GM12878 (cell line): ENCODE results near the gene NUP205. TPM values are rescaled to one million over a fixed set of nuclear protein-coding genes. Genes with fewer than 3 reads are reported as not detected.

ENCODE experiments used
- ATAC-seq: fragments of 200-7000 bp; cut with Tn5 transposase; 3 replicates; pipeline ENCODE4 v1.9.1; 2020; ENCODE audit warnings: mild to moderate bottlenecking, moderate library complexity
- BruUV-seq: library from RNA; stranded (reverse); fragments of 400-500 nt; replicated peaks from 2 replicates; lab custom pipeline; 2021; lab: Mats Ljungman, UMichigan
- CTCF ChIA-PET: fragments of 300-600 bp; sonication (Branson Sonifier 250); formaldehyde crosslinking; extraction: SDS; loops from one replicate; lab custom pipeline; 2021; ENCODE audit warnings: inconsistent platforms; lab: Yijun Ruan, JAX
- POLR2A ChIA-PET: fragments of 350-600 bp; formaldehyde crosslinking; extraction: SDS; loops from one replicate; lab custom pipeline; 2021; ENCODE audit warnings: inconsistent platforms; lab: Charles Lee
- RAD21 ChIA-PET: fragments of 300-600 bp; sonication (Branson Sonifier 250); formaldehyde crosslinking; loops from one replicate; lab custom pipeline; 2023; ENCODE audit warnings: antibody characterized with exemption; ENCODE audit not compliant: unreplicated experiment; lab: Charles Lee
- SMC1A ChIA-PET: fragments of 300-600 bp; sonication (Branson Sonifier 250); formaldehyde crosslinking; loops from one replicate; lab custom pipeline; 2023; ENCODE audit not compliant: unreplicated experiment, uncharacterized antibody; lab: Charles Lee
- DNase-seq: peaks from one replicate; pipeline ENCODE4 v3.0.0-alpha.2; 2011; ENCODE audit warnings: low read depth, low spot score
- FAIRE-seq: peaks from 3 replicates; lab custom pipeline; 2011; peaks lifted over from hg19 to GRCh38; lab: Jason Lieb, UNC
- H2AFZ ChIP-seq: 2 replicates; pipeline ENCODE4 v1.6.0; 2011; ENCODE audit warnings: low read depth, low read length, control low read depth; ENCODE audit not compliant: control insufficient read depth
- H3K27ac ChIP-seq: 2 replicates; pipeline ENCODE4 v1.5.1; 2011; ENCODE audit warnings: control low read depth; ENCODE audit not compliant: control insufficient read depth, insufficient read depth
- H3K27me3 ChIP-seq, 2 experiments: replicated peaks in 1 of 2; 2 replicates each; pipeline versions ENCODE4 v1.6.0 to v1.6.1; 2011; ENCODE audit warnings: low read length in 1 of 2; ENCODE audit not compliant: control insufficient read depth in 2 of 2, insufficient read depth in 2 of 2
- H3K36me3 ChIP-seq, 2 experiments: 2 replicates each; pipeline ENCODE4 v1.5.1; 2011; ENCODE audit warnings: low read length in 1 of 2; ENCODE audit not compliant: control insufficient read depth in 2 of 2, insufficient read depth in 2 of 2
- H3K4me1 ChIP-seq: 2 replicates; pipeline ENCODE4 v1.6.1; 2011; ENCODE audit warnings: mild to moderate bottlenecking, low read length, moderate library complexity, mixed read lengths; ENCODE audit not compliant: control insufficient read depth, insufficient read depth
- H3K4me2 ChIP-seq: 2 replicates; pipeline ENCODE4 v1.6.0; 2011; ENCODE audit warnings: control low read depth; ENCODE audit not compliant: control insufficient read depth, insufficient read depth
- H3K4me3 ChIP-seq: fragments of 200-600 bp; sonication (generic); 2 replicates; pipeline ENCODE4 v1.5.1; 2016
- H3K79me2 ChIP-seq: 2 replicates; pipeline ENCODE4 v1.6.0; 2011; ENCODE audit warnings: low read length; ENCODE audit not compliant: control insufficient read depth, insufficient read depth
- H3K9ac ChIP-seq: 2 replicates; pipeline ENCODE4 v1.8.0; 2011; ENCODE audit warnings: low read length, control low read depth, mixed read lengths; ENCODE audit not compliant: control insufficient read depth, insufficient read depth
- H3K9me3 ChIP-seq: replicated peaks from 3 replicates; pipeline ENCODE4 v1.5.1; 2011; ENCODE audit warnings: mild to moderate bottlenecking, low read length; ENCODE audit not compliant: control insufficient read depth, insufficient read depth
- H4K20me1 ChIP-seq: 2 replicates; pipeline ENCODE4 v1.6.0; 2011; ENCODE audit not compliant: control insufficient read depth, insufficient read depth
- CBX3 ChIP-seq: fragments of 200-600 bp; sonication (generic); IDR thresholded peaks from 2 replicates; pipeline ENCODE4 v1.6.1; 2016; ENCODE audit warnings: low read depth, borderline replicate concordance
- CREM ChIP-seq: IDR thresholded peaks from 2 replicates; pipeline ENCODE4 v1.6.1; 2014; ENCODE audit warnings: antibody characterized with exemption, low read depth
- HCFC1 ChIP-seq: fragments of 150-350 bp; IDR thresholded peaks from 2 replicates; pipeline ENCODE4 v1.6.1; 2014; ENCODE audit warnings: low read length
- IKZF2 ChIP-seq, 2 experiments: fragments of 450-650 bp; IDR thresholded peaks; 2 replicates each; pipeline ENCODE4 v1.6.1; 2017; ENCODE audit warnings: mild to moderate bottlenecking in 2 of 2, moderate library complexity in 2 of 2
- JUND ChIP-seq: IDR thresholded peaks from 2 replicates; pipeline ENCODE4 v1.6.1; 2012; ENCODE audit warnings: low read depth, mild to moderate bottlenecking, low read length, improper control_type of control experiment, moderate library complexity
- RBBP5 ChIP-seq: fragments of 200-600 bp; sonication (generic); conservative IDR thresholded peaks from 2 replicates; pipeline ENCODE4 v1.6.1; 2016
- SMARCA5 ChIP-seq: fragments of 450-650 bp; IDR thresholded peaks from 2 replicates; pipeline ENCODE4 v1.6.1; 2017; ENCODE audit warnings: mild to moderate bottlenecking
- SUPT20H ChIP-seq: IDR thresholded peaks from 2 replicates; pipeline ENCODE4 v1.6.1; 2011; ENCODE audit warnings: low read depth, mild to moderate bottlenecking, low read length, moderate library complexity, borderline replicate concordance; ENCODE audit not compliant: control insufficient read depth
- TCF3 ChIP-seq: IDR thresholded peaks from 2 replicates; pipeline ENCODE4 v1.6.1; 2012; ENCODE audit warnings: low read depth, mild to moderate bottlenecking, low read length, borderline replicate concordance; ENCODE audit not compliant: insufficient read depth
- WGBS: methylation state at CpG from one replicate; pipeline ENCODE4 v1.1.6; 2016; ENCODE audit warnings: low lambda C conversion rate; ENCODE audit not compliant: insufficient replicate concordance, insufficient coverage; ENCODE audit errors: missing lambda C conversion rate; 5-methylcytosine and 5-hydroxymethylcytosine counted together
- in situ Hi-C: fragments of 300-500 bp; cut with MboI; formaldehyde crosslinking; loops from 9 replicates; pipeline ENCODE4 v1.14.3; 2018; ENCODE audit warnings: mixed read lengths
- intact Hi-C: fragments of 100-400 bp; cut with micrococcal nuclease; formaldehyde crosslinking; loops from one replicate; pipeline ENCODE4 v1.14.2; 2022; ENCODE audit not compliant: unreplicated experiment
- polyA plus RNA-seq, 11 experiments: library from polyadenylated mRNA; depleted of rRNA in 4 of 11; unstranded in 6 of 11; stranded (reverse) in 5 of 11; fragments of >200 nt; fragmentation: Nextera tagmentation in 4 of 11; fragmentation: Illumina TruSeq in 1 of 11; extraction: Ambion mirVana in 4 of 11; extraction: Trizol in 1 of 11; gene quantifications; 1 replicate in 1 of 11; 2 replicates in 10 of 11; pipeline versions ENCODE4 v1.2.1 to v1.2.3, GENCODE V29; 2011 to 2016; ENCODE audit warnings: inconsistent platforms in 2 of 11, missing spikeins in 2 of 11, low read depth in 1 of 11
- total RNA-seq, 4 experiments: library from RNA; depleted of rRNA in 3 of 4; stranded (reverse); fragments of >200 nt in 3 of 4; fragmentation: Illumina TruSeq in 1 of 4; extraction: Trizol in 1 of 4; gene quantifications; 2 replicates each; pipeline versions ENCODE4 v1.2.1 to v1.2.3, GENCODE V29; 2013 to 2021
- TF ChIP-seq, protein P1 (sequence below): fragments of 450-650 bp; formaldehyde crosslinking; IDR thresholded peaks from 2 replicates; pipeline ENCODE4 v1.5.0; 2022; ENCODE audit warnings: mild to moderate bottlenecking, missing genetic modification characterization
- TF ChIP-seq, protein P2 (sequence below): IDR thresholded peaks from 2 replicates; pipeline ENCODE4 v1.6.1; 2012; ENCODE audit warnings: mild to moderate bottlenecking, low read depth, low read length

NUP205 gene
- total and polyA plus RNA-seq, 10 of the 15 experiments (the other 5 are each of a cell fraction or from before 2014, with no cell fraction given) = 41.4 to 110 (median 85.9) TPM

DNA sequence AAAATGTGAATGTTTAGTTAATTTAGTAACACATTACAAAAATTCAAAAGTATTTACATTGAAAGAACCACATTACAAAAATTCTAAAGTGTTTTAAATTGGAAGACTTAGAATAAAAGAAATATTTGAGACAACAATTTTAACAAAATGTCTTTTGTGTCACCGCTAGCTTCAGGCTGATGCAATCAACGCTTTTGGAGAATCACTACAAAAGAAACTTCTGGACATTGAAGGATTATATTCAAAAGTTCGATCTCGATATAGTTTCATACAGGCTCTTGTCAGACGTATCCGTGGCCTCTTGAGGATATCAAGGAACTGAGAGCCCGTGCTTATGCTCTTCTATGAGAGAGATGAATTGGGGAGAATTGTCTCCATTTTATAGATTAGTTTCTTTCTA, 90.5 kb downstream of the NUP205 start:
- no peak overlapping the region for H3K4me3 ChIP-seq
- no peak overlapping the region for H3K27ac ChIP-seq
- no peak for FAIRE-seq
- RAD21 ChIA-PET = interaction anchor here (0.9 kb wide), 1 partner anchor 159 kb away, joined by 3 read pairs; no protein-coding TSS in a partner anchor
- H3K4me1 ChIP-seq = no peaks in the 10 kb centered on the region
- intact Hi-C loops (loop anchor here (10.0 kb wide), 1 partner anchor 233 kb away; no protein-coding TSS in a partner anchor), in situ Hi-C loops (loop anchor here (5.0 kb wide), 1 partner anchor 376 kb away; no protein-coding TSS in a partner anchor)
- peaks cover 7 to 34% of the 10 kb centered on the region in 2 experiments for H3K36me3 ChIP-seq
- H3K79me2 ChIP-seq = no peaks in the 10 kb centered on the region
- no peak overlapping the region for H3K4me2 ChIP-seq
- no peak for DNase-seq
- no peaks in the 10 kb centered on the region for H3K27me3 ChIP-seq
- no TSS peak for BruUV-seq
- WGBS = 98% methylated on average over 7 of the region's 7 CpGs
- H4K20me1 ChIP-seq = no peaks in the 10 kb centered on the region
- SMC1A ChIA-PET = interaction anchor here (1.1 to 1.8 kb wide), 2 partner anchors 19 to 367 kb away, joined by 5 to 6 read pairs; no protein-coding TSS in a partner anchor
- CTCF ChIA-PET = interaction anchor here (0.6 to 7.5 kb wide), 5 partner anchors 12 to 233 kb away, joined by 3 to 75 read pairs (median 3); partner anchors contain the start of gene STMP1
- no peak for TF ChIP-seq IKZF2 (IDR thresholded peaks at IDR 0.05)
- no peak for TF ChIP-seq JUND
- no peak for TF ChIP-seq CBX3
- TF ChIP-seq RBBP5 = no peak
- TF ChIP-seq HCFC1 = no peak
- TF ChIP-seq SMARCA5 = no peak
- TF ChIP-seq TCF3 = no peak
- TF ChIP-seq, protein P1, sequence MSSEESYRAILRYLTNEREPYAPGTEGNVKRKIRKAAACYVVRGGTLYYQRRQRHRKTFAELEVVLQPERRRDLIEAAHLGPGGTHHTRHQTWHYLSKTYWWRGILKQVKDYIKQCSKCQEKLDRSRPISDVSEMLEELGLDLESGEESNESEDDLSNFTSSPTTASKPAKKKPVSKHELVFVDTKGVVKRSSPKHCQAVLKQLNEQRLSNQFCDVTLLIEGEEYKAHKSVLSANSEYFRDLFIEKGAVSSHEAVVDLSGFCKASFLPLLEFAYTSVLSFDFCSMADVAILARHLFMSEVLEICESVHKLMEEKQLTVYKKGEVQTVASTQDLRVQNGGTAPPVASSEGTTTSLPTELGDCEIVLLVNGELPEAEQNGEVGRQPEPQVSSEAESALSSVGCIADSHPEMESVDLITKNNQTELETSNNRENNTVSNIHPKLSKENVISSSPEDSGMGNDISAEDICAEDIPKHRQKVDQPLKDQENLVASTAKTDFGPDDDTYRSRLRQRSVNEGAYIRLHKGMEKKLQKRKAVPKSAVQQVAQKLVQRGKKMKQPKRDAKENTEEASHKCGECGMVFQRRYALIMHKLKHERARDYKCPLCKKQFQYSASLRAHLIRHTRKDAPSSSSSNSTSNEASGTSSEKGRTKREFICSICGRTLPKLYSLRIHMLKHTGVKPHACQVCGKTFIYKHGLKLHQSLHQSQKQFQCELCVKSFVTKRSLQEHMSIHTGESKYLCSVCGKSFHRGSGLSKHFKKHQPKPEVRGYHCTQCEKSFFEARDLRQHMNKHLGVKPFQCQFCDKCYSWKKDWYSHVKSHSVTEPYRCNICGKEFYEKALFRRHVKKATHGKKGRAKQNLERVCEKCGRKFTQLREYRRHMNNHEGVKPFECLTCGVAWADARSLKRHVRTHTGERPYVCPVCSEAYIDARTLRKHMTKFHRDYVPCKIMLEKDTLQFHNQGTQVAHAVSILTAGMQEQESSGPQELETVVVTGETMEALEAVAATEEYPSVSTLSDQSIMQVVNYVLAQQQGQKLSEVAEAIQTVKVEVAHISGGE (CRISPR knock-in tag) = no peak
- TF ChIP-seq, protein P2, sequence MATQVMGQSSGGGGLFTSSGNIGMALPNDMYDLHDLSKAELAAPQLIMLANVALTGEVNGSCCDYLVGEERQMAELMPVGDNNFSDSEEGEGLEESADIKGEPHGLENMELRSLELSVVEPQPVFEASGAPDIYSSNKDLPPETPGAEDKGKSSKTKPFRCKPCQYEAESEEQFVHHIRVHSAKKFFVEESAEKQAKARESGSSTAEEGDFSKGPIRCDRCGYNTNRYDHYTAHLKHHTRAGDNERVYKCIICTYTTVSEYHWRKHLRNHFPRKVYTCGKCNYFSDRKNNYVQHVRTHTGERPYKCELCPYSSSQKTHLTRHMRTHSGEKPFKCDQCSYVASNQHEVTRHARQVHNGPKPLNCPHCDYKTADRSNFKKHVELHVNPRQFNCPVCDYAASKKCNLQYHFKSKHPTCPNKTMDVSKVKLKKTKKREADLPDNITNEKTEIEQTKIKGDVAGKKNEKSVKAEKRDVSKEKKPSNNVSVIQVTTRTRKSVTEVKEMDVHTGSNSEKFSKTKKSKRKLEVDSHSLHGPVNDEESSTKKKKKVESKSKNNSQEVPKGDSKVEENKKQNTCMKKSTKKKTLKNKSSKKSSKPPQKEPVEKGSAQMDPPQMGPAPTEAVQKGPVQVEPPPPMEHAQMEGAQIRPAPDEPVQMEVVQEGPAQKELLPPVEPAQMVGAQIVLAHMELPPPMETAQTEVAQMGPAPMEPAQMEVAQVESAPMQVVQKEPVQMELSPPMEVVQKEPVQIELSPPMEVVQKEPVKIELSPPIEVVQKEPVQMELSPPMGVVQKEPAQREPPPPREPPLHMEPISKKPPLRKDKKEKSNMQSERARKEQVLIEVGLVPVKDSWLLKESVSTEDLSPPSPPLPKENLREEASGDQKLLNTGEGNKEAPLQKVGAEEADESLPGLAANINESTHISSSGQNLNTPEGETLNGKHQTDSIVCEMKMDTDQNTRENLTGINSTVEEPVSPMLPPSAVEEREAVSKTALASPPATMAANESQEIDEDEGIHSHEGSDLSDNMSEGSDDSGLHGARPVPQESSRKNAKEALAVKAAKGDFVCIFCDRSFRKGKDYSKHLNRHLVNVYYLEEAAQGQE = no peak
- no peak for TF ChIP-seq CREM
- no peak for TF ChIP-seq SUPT20H
- H3K9ac ChIP-seq = no peak overlapping the region
- ATAC-seq = no peak
- POLR2A ChIA-PET = no interaction called here
- no peak overlapping the region for H2AFZ ChIP-seq
- H3K9me3 ChIP-seq = no peaks in the 10 kb centered on the region
